Thymus (tissue), 11 donors: ENCODE measurements around the gene IL4I1. TPM values are rescaled to one million over a fixed set of nuclear protein-coding genes. Genes with fewer than 3 reads are reported as not detected.

ENCODE experiments used
- DNase-seq, 9 donors: peaks; one replicate each; pipeline ENCODE4 v3.0.0-alpha.2; 2013; ENCODE audit warnings: low spot score in 9 of 9, low read depth in 6 of 9, missing footprints in 1 of 9
- H3K27ac ChIP-seq, 2 donors: one replicate each; pipeline ENCODE4 v1.5.1; 2013; ENCODE audit warnings: control low read depth in 1 of 2, low read depth in 1 of 2, low read length in 1 of 2, mild to moderate bottlenecking in 1 of 2, moderate library complexity in 1 of 2
- H3K27me3 ChIP-seq, 2 donors: one replicate each; pipeline ENCODE4 v1.5.1; 2013; ENCODE audit warnings: low read length in 1 of 2; ENCODE audit not compliant: control insufficient read depth in 2 of 2, insufficient read depth in 1 of 2
- H3K36me3 ChIP-seq, 2 donors: one replicate each; pipeline ENCODE4 v1.5.1; 2013; ENCODE audit warnings: low read length in 1 of 2, mild to moderate bottlenecking in 1 of 2, moderate library complexity in 1 of 2; ENCODE audit not compliant: control insufficient read depth in 2 of 2, insufficient read depth in 2 of 2
- H3K4me1 ChIP-seq, 2 donors: one replicate each; pipeline ENCODE4 v1.5.1; 2013; ENCODE audit warnings: low read length in 2 of 2; ENCODE audit not compliant: control insufficient read depth in 2 of 2, insufficient read depth in 2 of 2
- H3K4me3 ChIP-seq, 2 donors: one replicate each; pipeline ENCODE4 v1.5.1; 2013; ENCODE audit warnings: low read length in 2 of 2, control low read depth in 1 of 2, mild to moderate bottlenecking in 1 of 2
- H3K9me3 ChIP-seq, 2 donors: one replicate each; pipeline ENCODE4 v1.5.1; 2013; ENCODE audit warnings: low read length in 1 of 2, mild to moderate bottlenecking in 1 of 2; ENCODE audit not compliant: control insufficient read depth in 2 of 2, insufficient read depth in 1 of 2
- WGBS: extraction: QIAGEN DNeasy Blood & Tissue Kit; methylation state at CpG from one replicate; pipeline ENCODE4 v1.1.7; 2013; 5-methylcytosine and 5-hydroxymethylcytosine counted together
- polyA plus RNA-seq: library from polyadenylated mRNA; stranded (reverse); fragments of 200-250 nt; gene quantifications from one replicate; pipeline ENCODE4 v1.2.3, GENCODE V29; 2013
- total RNA-seq: library from RNA; stranded (reverse); fragments of 120-200 nt; gene quantifications from one replicate; pipeline ENCODE4 v1.2.4, GENCODE V29; 2013
- donor health status: healthy.

The IL4I1 gene
- total and polyA plus RNA-seq, 2 donors, result 8.6 to 11.5 TPM

DNA sequence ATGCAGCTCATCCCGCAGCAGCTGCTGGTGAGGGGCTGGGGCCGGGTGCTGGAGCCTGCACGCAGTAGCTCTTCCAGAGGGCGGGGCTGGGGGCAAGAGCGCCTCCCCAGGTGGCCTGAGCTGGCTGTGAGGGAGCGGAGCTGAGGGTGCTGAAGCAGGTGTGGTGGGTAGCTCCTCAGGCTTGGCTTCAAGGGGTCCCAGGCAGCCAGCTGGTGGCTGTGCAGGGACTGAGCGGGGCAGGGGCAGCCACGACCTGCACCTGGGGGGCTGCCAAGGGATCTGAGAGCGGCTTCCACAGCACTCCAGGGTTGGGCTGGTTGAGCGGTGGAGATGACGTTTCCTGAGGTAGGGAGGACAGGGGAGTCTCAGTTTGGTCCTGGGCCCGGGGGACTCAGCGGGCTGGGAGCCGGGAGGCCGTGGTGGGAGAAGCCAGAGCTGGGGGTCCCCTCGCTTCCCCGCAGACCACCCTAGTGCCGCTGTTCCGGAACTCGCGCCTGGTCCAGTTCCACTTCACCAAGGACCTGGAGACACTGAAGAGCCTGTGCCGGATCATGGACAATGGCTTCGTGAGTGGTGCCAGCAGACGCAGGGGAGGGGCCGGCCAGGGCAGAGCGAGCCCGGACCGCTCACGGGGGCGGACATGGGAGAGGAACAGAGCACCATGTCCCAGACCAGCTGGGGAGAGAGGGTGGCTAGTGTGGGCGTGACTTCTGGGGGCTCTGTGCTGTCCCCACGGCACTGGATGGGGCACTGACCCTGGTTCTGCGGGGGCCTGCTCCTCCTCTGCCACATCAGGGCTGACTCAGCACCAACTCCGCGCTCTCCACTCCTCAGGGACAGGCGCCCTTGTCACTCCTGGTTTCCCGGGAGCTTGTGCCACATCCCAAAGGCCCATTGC, 38.4 kb downstream of the IL4I1 start:
- DNase-seq, result peak in 1 of 9 donors; percentile 36
- Histone ChIP-seq H3K27ac (peak overlapping the region in 1 of 2 donors; percentile 20), H3K4me3 (no peak overlapping the region), H3K4me1 (peaks cover 0 to 21% of the 10 kb centered on the region in 2 donors), H3K36me3 (peaks cover 76 to 89% of the 10 kb centered on the region in 2 donors), H3K9me3 (no peaks in the 10 kb centered on the region), H3K27me3 (no peaks in the 10 kb centered on the region)
- 91% methylated on average over 37 of the region's 37 CpGs for WGBS

DNA sequence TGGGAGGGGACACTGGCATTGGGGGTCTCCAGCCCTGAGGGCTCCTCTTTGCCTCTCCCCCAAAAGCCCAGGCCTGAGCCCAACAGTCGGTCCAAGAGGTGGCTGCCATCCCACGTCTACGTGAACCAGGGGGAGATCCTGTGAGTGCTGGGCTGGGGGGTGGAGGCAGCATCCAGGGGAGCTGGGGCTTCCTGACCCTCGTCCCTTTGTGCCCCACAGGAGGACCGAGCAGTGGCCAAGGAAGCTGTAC, 38.9 kb downstream of the IL4I1 start:
- no peaks in the 10 kb centered on the region for H3K27me3 ChIP-seq
- H3K27ac ChIP-seq, result no peak overlapping the region
- no peaks in the 10 kb centered on the region for H3K9me3 ChIP-seq
- WGBS, result 95% methylated on average over 5 of the region's 5 CpGs
- DNase-seq, result no peak
- peaks cover 0 to 25% of the 10 kb centered on the region in 2 donors for H3K4me1 ChIP-seq
- no peak overlapping the region for H3K4me3 ChIP-seq
- H3K36me3 ChIP-seq, result peaks cover 71 to 83% of the 10 kb centered on the region in 2 donors

GRCh38 chr19:49857061-49857837, 39.4 kb downstream of the IL4I1 start:
- H3K36me3 ChIP-seq, result peaks cover 67 to 78% of the 10 kb centered on the region in 2 donors
- WGBS, result 96% methylated on average over 26 of the region's 26 CpGs
- H3K27ac ChIP-seq, result no peak overlapping the region
- H3K4me3 ChIP-seq, result no peak overlapping the region
- H3K4me1 ChIP-seq, result peaks cover 4 to 29% of the 10 kb centered on the region in 2 donors
- no peaks in the 10 kb centered on the region for H3K27me3 ChIP-seq
- DNase-seq, result no peak
- no peaks in the 10 kb centered on the region for H3K9me3 ChIP-seq

DNA sequence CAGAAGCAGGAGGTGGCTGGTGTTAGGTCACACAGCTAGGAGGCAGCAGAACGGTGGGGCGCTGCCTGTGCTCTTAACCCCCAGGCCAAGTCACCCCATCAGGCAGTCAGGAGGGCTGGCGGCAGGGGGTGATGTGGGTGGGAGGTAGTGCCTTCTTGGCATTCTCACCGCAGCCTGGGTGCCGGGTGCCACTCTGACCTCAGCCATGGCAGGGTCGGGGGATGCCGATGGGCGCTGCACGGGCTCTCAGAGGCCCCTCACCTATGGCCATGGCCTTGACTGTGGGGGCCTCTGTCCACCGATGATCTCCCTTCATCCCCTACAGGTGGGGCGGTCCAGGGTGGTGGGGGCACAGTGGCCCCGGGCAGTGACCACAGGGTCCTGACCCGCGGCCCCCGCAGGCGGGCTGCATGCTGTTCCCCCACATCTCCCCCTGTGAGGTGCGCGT, 40.1 kb downstream of the IL4I1 start:
- Histone ChIP-seq H3K4me1 (peaks cover 8 to 34% of the 10 kb centered on the region in 2 donors), H3K4me3 (no peak overlapping the region), H3K9me3 (no peaks in the 10 kb centered on the region), H3K27ac (no peak overlapping the region), H3K27me3 (peaks cover 0 to 5% of the 10 kb centered on the region in 2 donors), H3K36me3 (peaks cover 61 to 71% of the 10 kb centered on the region in 2 donors)
- DNase-seq, result no peak
- 97% methylated on average over 18 of the region's 18 CpGs for WGBS

DNA sequence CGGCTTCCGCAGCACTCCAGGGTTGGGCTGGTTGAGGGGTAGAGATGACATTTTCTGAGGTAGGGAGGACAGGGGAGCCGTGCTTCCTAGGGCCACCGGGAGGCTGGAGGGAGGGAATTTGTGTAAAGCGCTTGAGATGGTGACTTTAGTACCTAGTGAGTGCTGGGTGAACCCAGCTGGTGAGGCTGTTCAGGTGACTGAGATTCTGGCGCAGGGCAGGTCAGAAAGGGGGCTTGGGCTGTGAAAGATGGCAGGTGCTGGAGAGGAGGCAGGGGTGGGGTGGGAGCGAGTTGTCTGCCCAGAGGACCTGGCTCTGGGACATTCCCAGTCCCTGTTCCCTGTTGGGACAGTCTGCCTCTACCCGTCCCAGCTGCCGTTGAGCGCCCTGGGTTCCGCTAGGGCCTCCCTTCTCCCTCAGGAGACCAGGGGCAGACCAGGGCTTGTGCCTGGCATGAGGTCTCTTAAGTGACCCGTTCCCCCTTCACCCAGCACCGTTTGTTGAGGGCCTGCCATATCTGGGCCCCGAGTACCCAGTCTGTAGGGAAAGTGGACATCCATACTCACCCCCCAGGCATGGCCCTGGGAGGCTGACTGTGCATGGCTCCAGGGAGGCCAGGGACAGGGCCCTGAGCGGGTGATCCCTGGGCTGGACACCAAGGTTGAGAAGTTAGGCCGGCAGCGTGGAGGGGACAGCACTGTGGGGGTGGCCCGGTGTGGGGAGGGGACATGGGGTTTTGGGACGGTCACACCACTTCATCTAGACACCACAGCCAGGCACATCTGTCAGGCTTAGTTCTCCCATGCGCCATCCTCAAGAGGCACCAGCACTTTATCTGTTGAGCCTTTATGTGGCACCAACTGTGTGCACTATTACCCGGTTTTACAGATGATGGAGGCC, 40.8 kb downstream of the IL4I1 start:
- peaks cover 0 to 5% of the 10 kb centered on the region in 2 donors for H3K27me3 ChIP-seq
- no peak overlapping the region for H3K27ac ChIP-seq
- H3K4me3 ChIP-seq, result no peak overlapping the region
- peaks cover 8 to 34% of the 10 kb centered on the region in 2 donors for H3K4me1 ChIP-seq
- WGBS, result 93% methylated on average over 21 of the region's 21 CpGs
- no peak for DNase-seq
- H3K9me3 ChIP-seq, result no peaks in the 10 kb centered on the region
- peaks cover 56 to 64% of the 10 kb centered on the region in 2 donors for H3K36me3 ChIP-seq

GRCh38 chr19:49855277-49855675, 41.4 kb downstream of the IL4I1 start:
- peaks cover 8 to 36% of the 10 kb centered on the region in 2 donors for H3K4me1 ChIP-seq
- H3K4me3 ChIP-seq, result no peak overlapping the region
- DNase-seq, result no peak
- no peak overlapping the region for H3K27ac ChIP-seq
- peaks cover 50 to 58% of the 10 kb centered on the region in 2 donors for H3K36me3 ChIP-seq
- H3K9me3 ChIP-seq, result no peaks in the 10 kb centered on the region
- H3K27me3 ChIP-seq, result peaks cover 0 to 5% of the 10 kb centered on the region in 2 donors
- WGBS, result 96% methylated on average over 12 of the region's 12 CpGs

DNA sequence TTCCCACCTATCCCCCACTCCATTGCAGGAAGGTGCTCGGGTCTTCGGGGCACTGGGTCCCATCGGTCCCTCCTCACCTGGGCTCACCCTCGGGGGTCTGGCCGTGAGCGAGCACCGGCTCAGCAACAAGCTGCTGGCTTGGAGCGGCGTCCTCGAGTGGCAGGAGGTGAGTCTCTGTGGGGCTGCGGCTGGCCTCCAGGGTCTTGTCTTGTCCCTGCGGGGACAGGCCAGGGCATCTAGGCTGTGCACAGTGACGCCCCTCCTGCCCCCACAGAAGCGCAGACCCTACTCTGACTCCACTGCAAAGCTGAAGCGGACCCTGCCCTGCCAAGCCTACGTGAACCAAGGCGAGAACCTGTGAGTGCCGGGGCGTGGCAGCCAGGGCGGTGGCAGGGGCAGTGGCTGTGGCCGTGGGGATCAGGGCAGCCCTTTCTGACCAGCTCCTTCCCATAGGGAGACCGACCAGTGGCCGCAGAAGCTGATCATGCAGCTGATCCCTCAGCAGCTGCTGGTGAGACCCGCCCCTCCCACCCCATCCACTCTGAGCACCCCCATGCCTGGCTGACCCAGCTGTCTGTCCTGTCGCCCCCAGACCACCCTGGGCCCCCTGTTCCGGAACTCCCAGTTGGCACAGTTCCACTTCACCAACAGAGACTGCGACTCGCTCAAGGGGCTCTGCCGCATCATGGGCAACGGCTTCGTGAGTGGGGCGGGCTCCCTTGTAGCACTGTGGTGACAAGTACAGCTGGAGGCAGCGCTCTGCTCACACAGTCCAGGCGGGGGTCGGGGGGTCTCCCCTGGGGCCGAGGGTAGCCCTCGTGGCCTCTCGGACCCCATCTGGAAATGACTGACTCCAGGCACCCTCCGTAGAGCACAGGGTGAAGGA, 42.1 kb downstream of the IL4I1 start:
- Histone ChIP-seq H3K36me3 (peaks cover 43 to 51% of the 10 kb centered on the region in 2 donors), H3K4me3 (no peak overlapping the region), H3K9me3 (no peaks in the 10 kb centered on the region), H3K27ac (no peak overlapping the region), H3K4me1 (peaks cover 8 to 39% of the 10 kb centered on the region in 2 donors), H3K27me3 (peaks cover 0 to 5% of the 10 kb centered on the region in 2 donors)
- DNase-seq, result no peak
- 97% methylated on average over 39 of the region's 39 CpGs for WGBS

GRCh38 chr19:49853852-49854377, 42.8 kb downstream of the IL4I1 start:
- Histone ChIP-seq H3K27me3 (peaks cover 0 to 5% of the 10 kb centered on the region in 2 donors), H3K4me1 (peaks cover 8 to 39% of the 10 kb centered on the region in 2 donors), H3K27ac (no peak overlapping the region), H3K9me3 (peaks cover 0 to 6% of the 10 kb centered on the region in 2 donors), H3K4me3 (no peak overlapping the region), H3K36me3 (peaks cover 39 to 45% of the 10 kb centered on the region in 2 donors)
- 97% methylated on average over 10 of the region's 10 CpGs for WGBS
- no peak for DNase-seq
